Osteocyte (in vitro differentiated cells): ENCODE results near the gene BSN. TPM values are rescaled to one million over a fixed set of nuclear protein-coding genes. Genes with fewer than 3 reads are reported as not detected.

Source experiments
- DNase-seq: peaks from one replicate; pipeline ENCODE4 v3.0.0; 2021; ENCODE audit warnings: mixed read lengths; ENCODE audit not compliant: unreplicated experiment; ENCODE audit errors: extremely low spot score
- H3K27ac Mint-ChIP-seq: one replicate; pipeline ENCODE4 v1.8.0; 2021; ENCODE audit warnings: mild to moderate bottlenecking, mixed read lengths; ENCODE audit not compliant: unreplicated experiment
- H3K27me3 Mint-ChIP-seq: one replicate; pipeline ENCODE4 v1.8.0; 2021; ENCODE audit warnings: mixed read lengths; ENCODE audit not compliant: unreplicated experiment
- H3K36me3 Mint-ChIP-seq: one replicate; pipeline ENCODE4 v1.8.0; 2021; ENCODE audit warnings: mixed read lengths; ENCODE audit not compliant: unreplicated experiment
- H3K4me1 Mint-ChIP-seq: one replicate; pipeline ENCODE4 v1.8.0; 2021; ENCODE audit warnings: mixed read lengths; ENCODE audit not compliant: unreplicated experiment
- H3K4me3 Mint-ChIP-seq: one replicate; pipeline ENCODE4 v1.8.0; 2021; ENCODE audit warnings: mild to moderate bottlenecking, moderate library complexity, mixed read lengths; ENCODE audit not compliant: unreplicated experiment
- H3K9me3 Mint-ChIP-seq: one replicate; pipeline ENCODE4 v1.8.0; 2021; ENCODE audit warnings: mixed read lengths; ENCODE audit not compliant: unreplicated experiment
- CTCF ChIP-seq: fragments of 200-600 bp; sonication (generic); IDR thresholded peaks from 2 replicates; pipeline ENCODE4 v1.5.0; 2021; ENCODE audit warnings: antibody characterized with exemption, mild to moderate bottlenecking, moderate library complexity
- total RNA-seq: library from RNA; stranded (reverse); gene quantifications from 2 replicates; pipeline ENCODE4 v1.2.1, GENCODE V29; 2021

Gene BSN
- total RNA-seq, 1 donor from 2014 or later = 0.64 TPM

- no peaks in the 10 kb centered on the region for H3K9me3 Mint-ChIP-seq
- no peaks in the 10 kb centered on the region for H3K27me3 Mint-ChIP-seq
- no peak overlapping the region for H3K4me3 Mint-ChIP-seq
- no peaks in the 10 kb centered on the region for H3K4me1 Mint-ChIP-seq
- H3K36me3 Mint-ChIP-seq = peaks cover 3% of the 10 kb centered on the region
- TF ChIP-seq CTCF = no peak
- no peak overlapping the region for H3K27ac Mint-ChIP-seq
- DNase-seq = no peak
These were observed 152.8 kb downstream of the BSN start for GRCh38 chr3:49707113-49707480.

GRCh38 chr3:49709852-49710251 is 155.6 kb downstream of the BSN start:
- Mint-ChIP-seq H3K9me3 (no peaks in the 10 kb centered on the region), H3K4me1 (no peaks in the 10 kb centered on the region), H3K4me3 (no peak overlapping the region), H3K27ac (no peak overlapping the region), H3K36me3 (peaks cover 3% of the 10 kb centered on the region), H3K27me3 (no peaks in the 10 kb centered on the region)
- TF ChIP-seq CTCF = no peak
- DNase-seq = no peak

GRCh38 chr3:49711489-49711888 is 157.2 kb downstream of the BSN start:
- H3K4me1 Mint-ChIP-seq = no peaks in the 10 kb centered on the region
- no peaks in the 10 kb centered on the region for H3K9me3 Mint-ChIP-seq
- peaks cover 3% of the 10 kb centered on the region for H3K36me3 Mint-ChIP-seq
- no peak overlapping the region for H3K27ac Mint-ChIP-seq
- TF ChIP-seq CTCF = no peak
- no peak for DNase-seq
- H3K27me3 Mint-ChIP-seq = no peaks in the 10 kb centered on the region
- H3K4me3 Mint-ChIP-seq = no peak overlapping the region

- H3K4me1 Mint-ChIP-seq = no peaks in the 10 kb centered on the region
- no peaks in the 10 kb centered on the region for H3K27me3 Mint-ChIP-seq
- no peaks in the 10 kb centered on the region for H3K9me3 Mint-ChIP-seq
- H3K27ac Mint-ChIP-seq = no peak overlapping the region
- DNase-seq = no peak
- H3K4me3 Mint-ChIP-seq = no peak overlapping the region
- no peak for TF ChIP-seq CTCF
- peaks cover 3% of the 10 kb centered on the region for H3K36me3 Mint-ChIP-seq
These were observed 157.9 kb downstream of the BSN start for GRCh38 chr3:49712166-49712565.

GRCh38 chr3:49712631-49713317 is 158.5 kb downstream of the BSN start:
- no peak overlapping the region for H3K4me3 Mint-ChIP-seq
- TF ChIP-seq CTCF = no peak
- no peaks in the 10 kb centered on the region for H3K27me3 Mint-ChIP-seq
- no peaks in the 10 kb centered on the region for H3K9me3 Mint-ChIP-seq
- no peak overlapping the region for H3K27ac Mint-ChIP-seq
- H3K4me1 Mint-ChIP-seq = no peaks in the 10 kb centered on the region
- H3K36me3 Mint-ChIP-seq = peaks cover 3% of the 10 kb centered on the region
- DNase-seq = no peak
